Measurements from ENCODE around the gene PLEKHB2.
A peak's percentile ranks its signal among the peaks of the same experiment; 100 is the strongest.
"Not testable (repeated sequence)": the region's sequence is repeated elsewhere in the genome, so short reads cannot be mapped to it uniquely, and the experiment has no call there.

PLEKHB2 gene

DNA sequence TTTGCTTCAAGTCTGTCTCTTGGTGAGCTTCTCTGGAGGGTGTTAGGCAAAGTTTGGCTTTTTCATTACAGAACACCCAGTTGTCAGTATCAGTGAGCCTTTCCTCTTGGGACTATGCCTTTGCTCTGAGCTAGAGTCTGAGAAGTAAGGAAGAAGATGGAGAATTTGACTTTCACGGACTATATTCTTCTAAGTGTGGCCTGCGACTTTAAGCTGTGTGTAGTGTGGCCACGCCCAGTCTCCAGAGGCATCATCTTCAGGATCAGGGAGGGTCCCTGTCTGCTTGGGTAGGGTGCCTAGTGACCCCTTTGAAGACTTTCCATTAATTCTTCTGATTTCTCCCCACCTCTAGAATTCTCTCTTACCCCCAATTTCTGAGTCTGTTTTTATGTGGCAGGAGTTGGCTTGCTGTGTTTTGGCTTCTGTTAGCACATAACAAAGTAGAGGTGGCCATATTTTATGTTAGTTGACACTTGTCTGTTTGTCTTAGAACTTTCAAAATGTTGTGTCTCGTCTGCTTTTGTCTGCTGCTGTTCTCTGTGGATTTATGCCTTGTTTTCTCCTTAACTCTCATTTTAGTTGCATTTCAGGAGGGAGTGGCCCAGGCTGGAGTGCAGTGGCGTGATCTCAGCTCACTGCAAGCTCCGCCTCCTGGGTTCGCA is 8.6 kb downstream of the PLEKHB2 start:
- TF ChIP-seq POLR2A (IDR thresholded peaks at IDR 0.05; ENCODE audit: low read length) = no peak
- no peak for TF ChIP-seq GATA1 (IDR thresholded peaks at IDR 0.05; ENCODE audit: low read depth, low read length)
- DNase-seq = peak in 1 of 2 experiments; percentile 19

GRCh38 chr2:131114950-131115349 is 9.8 kb downstream of the PLEKHB2 start:
- DNase-seq = not testable (repeated sequence)

DNA sequence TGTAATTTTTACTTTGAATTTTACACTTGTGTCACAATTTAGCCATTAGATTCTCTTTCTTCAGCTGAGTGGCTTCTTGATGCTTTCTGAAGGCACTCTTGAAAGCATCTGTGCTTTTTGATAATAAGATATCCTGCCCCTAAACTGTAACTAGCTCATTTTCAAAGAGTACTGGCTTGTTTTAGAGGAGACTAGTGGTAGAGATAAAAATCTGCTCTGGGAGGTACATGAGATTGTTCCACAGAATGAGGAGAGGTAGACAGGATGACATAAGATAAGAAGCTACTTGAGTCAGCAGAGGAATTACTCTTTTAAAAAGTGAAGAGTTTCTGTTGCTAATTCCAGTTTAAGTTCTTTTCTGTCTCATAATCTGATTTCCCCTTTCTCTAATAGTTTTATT is 10.6 kb downstream of the PLEKHB2 start:
- TF ChIP-seq GATA1 (IDR thresholded peaks at IDR 0.05; ENCODE audit: low read depth, low read length) = no peak
- no peak for TF ChIP-seq POLR2A (IDR thresholded peaks at IDR 0.05; ENCODE audit: low read length)
- DNase-seq = peak in 1 of 2 experiments; percentile 45

GRCh38 chr2:131120815-131121317 is 15.7 kb downstream of the PLEKHB2 start:
- no peak for TF ChIP-seq GATA1 (IDR thresholded peaks at IDR 0.05; ENCODE audit: low read depth, low read length)
- TF ChIP-seq POLR2A (IDR thresholded peaks at IDR 0.05; ENCODE audit: low read length) = no peak
- DNase-seq = no peak

- no peak for TF ChIP-seq GATA1 (IDR thresholded peaks at IDR 0.05; ENCODE audit: low read depth, low read length)
- no peak for TF ChIP-seq POLR2A (IDR thresholded peaks at IDR 0.05; ENCODE audit: low read length)
- no peak for DNase-seq
Observed at GRCh38 chr2:131121464-131121863, 16.3 kb downstream of the PLEKHB2 start.

DNA sequence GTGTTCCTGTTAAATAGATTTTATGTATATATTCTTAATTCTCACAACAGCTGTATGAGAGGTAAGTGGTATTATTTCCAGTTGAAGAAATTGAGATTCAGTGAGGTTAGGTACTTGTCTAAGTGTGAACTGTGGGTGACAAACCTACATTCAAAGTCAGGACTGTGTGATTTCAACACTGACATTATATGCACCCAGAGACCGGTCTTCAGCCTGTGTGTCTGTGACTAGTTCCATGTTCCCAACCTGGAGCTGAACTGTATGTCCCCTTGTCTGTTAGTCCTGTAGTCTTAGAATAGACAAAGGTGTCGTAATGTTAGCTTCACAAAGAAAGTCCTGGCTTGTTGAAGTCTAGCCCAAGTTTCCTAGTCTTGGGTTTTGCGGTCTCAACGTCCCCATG is 17.4 kb downstream of the PLEKHB2 start:
- DNase-seq = no peak
- no peak for TF ChIP-seq GATA1 (IDR thresholded peaks at IDR 0.05; ENCODE audit: low read depth, low read length)
- no peak for TF ChIP-seq POLR2A (IDR thresholded peaks at IDR 0.05; ENCODE audit: low read length)

GRCh38 chr2:131123192-131123591 is 18.1 kb downstream of the PLEKHB2 start:
- no peak for DNase-seq

DNA sequence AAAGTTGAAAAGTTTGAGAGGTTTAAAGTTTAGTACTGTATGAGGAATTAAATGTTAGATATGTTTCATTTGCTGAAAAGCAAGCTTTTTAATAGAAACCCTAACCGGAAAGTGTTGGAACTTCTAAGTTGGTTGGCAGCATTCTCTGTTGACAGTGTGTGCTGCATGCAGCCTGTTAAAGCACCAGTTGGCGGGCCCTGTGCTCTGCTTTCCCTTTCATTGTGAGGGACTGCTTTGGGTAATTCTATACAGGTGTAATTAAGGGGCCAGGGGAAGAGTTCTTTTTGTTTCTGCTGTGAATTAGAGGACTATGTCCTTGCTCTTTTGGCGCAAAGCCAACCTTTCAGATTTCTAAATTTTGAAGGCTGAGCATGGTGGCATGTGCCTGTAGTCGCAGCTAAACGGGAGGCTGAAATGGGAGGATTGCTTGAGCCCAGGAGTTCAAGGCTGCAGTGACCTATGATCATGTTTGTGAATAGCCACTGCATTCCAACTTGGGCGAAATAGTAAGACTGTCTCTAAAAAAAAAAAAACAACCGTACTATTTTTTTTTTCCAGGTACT is 20.1 kb downstream of the PLEKHB2 start:
- no peak for DNase-seq
- no peak for TF ChIP-seq GATA1 (IDR thresholded peaks at IDR 0.05; ENCODE audit: low read depth, low read length)
- TF ChIP-seq POLR2A (IDR thresholded peaks at IDR 0.05; ENCODE audit: low read length) = no peak

More at GRCh38 chr2:131123192-131123591, 18.1 kb downstream of the PLEKHB2 start:
- TF ChIP-seq GATA1 (IDR thresholded peaks at IDR 0.05; ENCODE audit: low read depth, low read length) = no peak

DNA sequence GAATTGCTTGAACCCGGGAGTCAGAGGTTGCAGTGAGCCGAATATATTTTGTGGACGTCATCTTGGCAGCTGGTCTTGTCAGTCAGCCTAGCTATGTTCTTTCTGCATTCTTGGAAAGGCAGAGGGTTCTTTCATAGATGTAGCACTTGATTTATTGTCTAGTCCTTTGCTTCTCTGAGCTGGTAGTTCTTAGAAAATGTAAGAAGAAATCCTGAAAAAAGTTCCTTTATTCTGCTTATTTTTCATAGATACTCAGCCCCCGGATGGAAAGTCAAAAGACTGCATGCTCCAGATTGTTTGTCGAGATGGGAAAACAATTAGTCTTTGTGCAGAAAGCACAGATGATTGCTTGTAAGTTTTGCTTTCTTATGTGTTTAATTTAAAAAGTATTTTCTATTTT is 21.3 kb downstream of the PLEKHB2 start:
- DNase-seq = no peak
- TF ChIP-seq POLR2A (IDR thresholded peaks at IDR 0.05; ENCODE audit: low read length) (no peak), GATA1 (IDR thresholded peaks at IDR 0.05; ENCODE audit: low read depth, low read length) (no peak)

- TF ChIP-seq GATA1 (IDR thresholded peaks at IDR 0.05; ENCODE audit: low read depth, low read length) (no peak), POLR2A (IDR thresholded peaks at IDR 0.05; ENCODE audit: low read length) (no peak)
- no peak for DNase-seq
Observed at GRCh38 chr2:131127076-131127475, 21.9 kb downstream of the PLEKHB2 start.

DNA sequence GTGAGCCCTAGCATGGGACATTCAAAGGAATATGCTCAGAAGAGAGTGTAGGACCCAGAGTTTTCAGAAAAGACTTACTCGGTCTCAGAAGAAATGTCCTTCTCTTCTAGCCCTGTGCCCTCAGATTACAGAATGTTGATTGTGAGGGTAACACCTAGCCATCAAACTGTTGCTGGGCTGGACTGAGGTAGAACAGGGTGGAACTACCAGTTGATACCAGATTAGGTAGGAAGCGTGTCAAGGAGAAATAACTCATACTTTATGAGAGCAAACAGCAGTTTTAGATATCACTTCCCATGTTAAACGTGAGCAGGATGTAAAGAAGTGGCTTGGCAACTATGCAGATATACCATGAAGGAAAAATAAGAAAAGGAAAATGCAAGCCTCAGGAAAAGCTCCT is 22.8 kb downstream of the PLEKHB2 start:
- no peak for DNase-seq

DNA sequence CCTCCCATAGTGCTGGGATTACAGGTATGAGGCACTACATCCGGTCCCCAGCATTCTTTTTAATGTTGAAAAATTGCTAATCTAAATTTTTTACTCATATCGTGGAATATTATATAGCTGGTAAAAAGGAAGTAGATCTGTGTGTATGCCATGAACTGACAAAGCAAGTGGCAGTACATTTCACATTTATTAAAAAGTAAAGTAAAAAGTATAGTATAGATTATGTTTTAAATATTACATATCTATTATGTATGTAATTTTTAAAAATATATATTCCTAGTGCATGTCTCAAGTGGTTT is 25.1 kb downstream of the PLEKHB2 start:
- TF ChIP-seq GATA1 (IDR thresholded peaks at IDR 0.05; ENCODE audit: low read depth, low read length) = no peak
- TF ChIP-seq POLR2A (IDR thresholded peaks at IDR 0.05; ENCODE audit: low read length) = no peak
- DNase-seq = no peak

More for the DNA sequence above, 22.8 kb downstream of the PLEKHB2 start:
- no peak for TF ChIP-seq POLR2A (IDR thresholded peaks at IDR 0.05; ENCODE audit: low read length)
- no peak for TF ChIP-seq GATA1 (IDR thresholded peaks at IDR 0.05; ENCODE audit: low read depth, low read length)

- DNase-seq = no peak
- TF ChIP-seq POLR2A (IDR thresholded peaks at IDR 0.05; ENCODE audit: low read length) = no peak
- no peak for TF ChIP-seq GATA1 (IDR thresholded peaks at IDR 0.05; ENCODE audit: low read depth, low read length)
Observed at GRCh38 chr2:131132729-131133128, 27.6 kb downstream of the PLEKHB2 start.

GRCh38 chr2:131140581-131140980 is 35.4 kb downstream of the PLEKHB2 start:
- DNase-seq = no peak
- no peak for TF ChIP-seq GATA1 (IDR thresholded peaks at IDR 0.05; ENCODE audit: low read depth, low read length)
- TF ChIP-seq POLR2A (IDR thresholded peaks at IDR 0.05; ENCODE audit: low read length) = no peak

DNA sequence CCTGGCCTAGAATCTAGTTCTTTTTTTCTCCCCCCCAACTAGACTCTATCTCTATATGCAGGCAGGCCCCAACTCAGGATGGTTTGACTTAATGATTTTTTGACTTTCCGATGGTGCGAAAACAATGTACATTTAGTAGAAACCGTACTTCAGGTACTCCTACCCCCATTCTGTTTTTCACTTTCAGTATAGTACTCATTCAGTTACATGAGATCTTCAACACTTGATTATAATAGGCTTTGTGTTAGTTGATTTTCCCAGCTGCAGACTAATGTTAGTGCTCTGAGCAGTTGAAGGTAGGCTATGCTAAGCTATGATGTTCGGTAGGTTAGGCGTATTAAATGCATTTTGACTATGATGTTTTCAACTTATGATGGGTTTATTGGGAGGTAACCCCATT is 37.7 kb downstream of the PLEKHB2 start:
- DNase-seq = no peak
- TF ChIP-seq GATA1 (IDR thresholded peaks at IDR 0.05; ENCODE audit: low read depth, low read length) = no peak
- TF ChIP-seq POLR2A (IDR thresholded peaks at IDR 0.05; ENCODE audit: low read length) = no peak
